Lower leg skin (tissue), 3 donors: ENCODE results near the gene PRR5.

Experiments
- POLR2A ChIP-seq, 2 donors: fragments of 450-650 bp; IDR thresholded peaks; one replicate each; pipeline ENCODE4 v1.6.1; 2016 to 2017; ENCODE audit warnings: antibody characterized with exemption in 2 of 2, mild to moderate bottlenecking in 1 of 2, moderate library complexity in 1 of 2
- TF ChIP-seq, protein P1 (sequence below), 3 donors: fragments of 450-650 bp; IDR thresholded peaks; one replicate each; pipeline ENCODE4 v1.5.1; 2016; ENCODE audit warnings: antibody characterized with exemption in 3 of 3, mild to moderate bottlenecking in 3 of 3, moderate library complexity in 2 of 3

DNA sequence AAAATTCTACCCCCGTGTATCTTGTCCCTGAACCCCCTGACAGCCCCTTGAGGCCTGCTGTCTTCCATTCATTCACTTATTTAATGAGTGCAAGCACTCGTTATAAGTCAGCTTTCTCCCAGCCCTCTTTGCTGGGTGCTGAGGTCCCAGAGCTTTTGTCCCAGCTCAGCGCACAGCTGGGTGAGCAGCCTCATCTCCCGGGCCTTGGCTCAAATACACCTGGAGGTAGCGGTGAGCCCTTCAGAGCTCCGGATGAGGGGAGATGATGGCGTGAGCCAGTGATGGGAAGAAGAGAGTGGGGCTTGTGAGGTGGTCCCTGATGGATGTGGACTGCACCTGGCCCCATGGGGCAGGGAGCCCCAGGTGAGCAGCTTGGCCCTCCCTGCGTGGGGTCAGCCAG is 32.3 kb downstream of the PRR5 start:
- TF ChIP-seq, protein P1, sequence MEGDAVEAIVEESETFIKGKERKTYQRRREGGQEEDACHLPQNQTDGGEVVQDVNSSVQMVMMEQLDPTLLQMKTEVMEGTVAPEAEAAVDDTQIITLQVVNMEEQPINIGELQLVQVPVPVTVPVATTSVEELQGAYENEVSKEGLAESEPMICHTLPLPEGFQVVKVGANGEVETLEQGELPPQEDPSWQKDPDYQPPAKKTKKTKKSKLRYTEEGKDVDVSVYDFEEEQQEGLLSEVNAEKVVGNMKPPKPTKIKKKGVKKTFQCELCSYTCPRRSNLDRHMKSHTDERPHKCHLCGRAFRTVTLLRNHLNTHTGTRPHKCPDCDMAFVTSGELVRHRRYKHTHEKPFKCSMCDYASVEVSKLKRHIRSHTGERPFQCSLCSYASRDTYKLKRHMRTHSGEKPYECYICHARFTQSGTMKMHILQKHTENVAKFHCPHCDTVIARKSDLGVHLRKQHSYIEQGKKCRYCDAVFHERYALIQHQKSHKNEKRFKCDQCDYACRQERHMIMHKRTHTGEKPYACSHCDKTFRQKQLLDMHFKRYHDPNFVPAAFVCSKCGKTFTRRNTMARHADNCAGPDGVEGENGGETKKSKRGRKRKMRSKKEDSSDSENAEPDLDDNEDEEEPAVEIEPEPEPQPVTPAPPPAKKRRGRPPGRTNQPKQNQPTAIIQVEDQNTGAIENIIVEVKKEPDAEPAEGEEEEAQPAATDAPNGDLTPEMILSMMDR (IDR thresholded peaks at IDR 0.05), result no peak
- TF ChIP-seq POLR2A (IDR thresholded peaks at IDR 0.05), result no peak
